ENCODE results near the gene SLC14A1.

DNA sequence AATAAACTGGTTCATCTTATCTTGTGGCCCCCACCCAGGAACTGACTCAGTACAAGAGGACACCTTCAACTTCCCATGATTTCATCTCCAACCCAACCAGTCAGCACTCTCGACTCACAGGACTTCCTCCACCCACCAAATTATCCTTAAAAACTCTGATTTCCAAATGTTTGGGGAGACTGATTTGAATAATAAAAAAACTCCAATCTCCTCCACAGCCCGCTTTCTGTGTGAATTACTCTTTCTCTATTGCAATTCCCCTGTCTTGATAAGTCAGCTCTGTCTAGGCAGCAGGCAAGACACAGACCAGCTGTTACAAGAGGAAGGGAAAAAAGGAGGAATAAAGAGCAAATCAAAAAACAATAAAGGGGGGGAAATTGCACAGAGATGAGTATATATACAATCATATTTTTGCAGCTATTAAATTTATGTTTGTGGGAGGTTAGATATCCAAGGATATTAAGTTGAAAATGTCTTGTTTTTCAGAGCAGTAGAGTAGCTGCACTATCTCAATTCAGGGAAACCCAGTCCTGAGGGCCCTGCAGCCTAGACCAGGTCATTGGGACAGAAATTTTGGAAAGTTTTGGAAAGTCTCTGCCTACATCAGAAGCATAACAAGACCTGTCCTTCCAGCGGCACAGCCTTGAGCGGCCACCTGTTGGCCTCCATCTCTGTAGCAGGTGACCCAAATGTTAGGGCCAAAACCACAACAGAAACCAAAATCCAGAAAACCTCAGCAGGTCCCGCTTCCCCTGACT, 68.7 kb downstream of the SLC14A1 start:
- TF ChIP-seq, protein P1, sequence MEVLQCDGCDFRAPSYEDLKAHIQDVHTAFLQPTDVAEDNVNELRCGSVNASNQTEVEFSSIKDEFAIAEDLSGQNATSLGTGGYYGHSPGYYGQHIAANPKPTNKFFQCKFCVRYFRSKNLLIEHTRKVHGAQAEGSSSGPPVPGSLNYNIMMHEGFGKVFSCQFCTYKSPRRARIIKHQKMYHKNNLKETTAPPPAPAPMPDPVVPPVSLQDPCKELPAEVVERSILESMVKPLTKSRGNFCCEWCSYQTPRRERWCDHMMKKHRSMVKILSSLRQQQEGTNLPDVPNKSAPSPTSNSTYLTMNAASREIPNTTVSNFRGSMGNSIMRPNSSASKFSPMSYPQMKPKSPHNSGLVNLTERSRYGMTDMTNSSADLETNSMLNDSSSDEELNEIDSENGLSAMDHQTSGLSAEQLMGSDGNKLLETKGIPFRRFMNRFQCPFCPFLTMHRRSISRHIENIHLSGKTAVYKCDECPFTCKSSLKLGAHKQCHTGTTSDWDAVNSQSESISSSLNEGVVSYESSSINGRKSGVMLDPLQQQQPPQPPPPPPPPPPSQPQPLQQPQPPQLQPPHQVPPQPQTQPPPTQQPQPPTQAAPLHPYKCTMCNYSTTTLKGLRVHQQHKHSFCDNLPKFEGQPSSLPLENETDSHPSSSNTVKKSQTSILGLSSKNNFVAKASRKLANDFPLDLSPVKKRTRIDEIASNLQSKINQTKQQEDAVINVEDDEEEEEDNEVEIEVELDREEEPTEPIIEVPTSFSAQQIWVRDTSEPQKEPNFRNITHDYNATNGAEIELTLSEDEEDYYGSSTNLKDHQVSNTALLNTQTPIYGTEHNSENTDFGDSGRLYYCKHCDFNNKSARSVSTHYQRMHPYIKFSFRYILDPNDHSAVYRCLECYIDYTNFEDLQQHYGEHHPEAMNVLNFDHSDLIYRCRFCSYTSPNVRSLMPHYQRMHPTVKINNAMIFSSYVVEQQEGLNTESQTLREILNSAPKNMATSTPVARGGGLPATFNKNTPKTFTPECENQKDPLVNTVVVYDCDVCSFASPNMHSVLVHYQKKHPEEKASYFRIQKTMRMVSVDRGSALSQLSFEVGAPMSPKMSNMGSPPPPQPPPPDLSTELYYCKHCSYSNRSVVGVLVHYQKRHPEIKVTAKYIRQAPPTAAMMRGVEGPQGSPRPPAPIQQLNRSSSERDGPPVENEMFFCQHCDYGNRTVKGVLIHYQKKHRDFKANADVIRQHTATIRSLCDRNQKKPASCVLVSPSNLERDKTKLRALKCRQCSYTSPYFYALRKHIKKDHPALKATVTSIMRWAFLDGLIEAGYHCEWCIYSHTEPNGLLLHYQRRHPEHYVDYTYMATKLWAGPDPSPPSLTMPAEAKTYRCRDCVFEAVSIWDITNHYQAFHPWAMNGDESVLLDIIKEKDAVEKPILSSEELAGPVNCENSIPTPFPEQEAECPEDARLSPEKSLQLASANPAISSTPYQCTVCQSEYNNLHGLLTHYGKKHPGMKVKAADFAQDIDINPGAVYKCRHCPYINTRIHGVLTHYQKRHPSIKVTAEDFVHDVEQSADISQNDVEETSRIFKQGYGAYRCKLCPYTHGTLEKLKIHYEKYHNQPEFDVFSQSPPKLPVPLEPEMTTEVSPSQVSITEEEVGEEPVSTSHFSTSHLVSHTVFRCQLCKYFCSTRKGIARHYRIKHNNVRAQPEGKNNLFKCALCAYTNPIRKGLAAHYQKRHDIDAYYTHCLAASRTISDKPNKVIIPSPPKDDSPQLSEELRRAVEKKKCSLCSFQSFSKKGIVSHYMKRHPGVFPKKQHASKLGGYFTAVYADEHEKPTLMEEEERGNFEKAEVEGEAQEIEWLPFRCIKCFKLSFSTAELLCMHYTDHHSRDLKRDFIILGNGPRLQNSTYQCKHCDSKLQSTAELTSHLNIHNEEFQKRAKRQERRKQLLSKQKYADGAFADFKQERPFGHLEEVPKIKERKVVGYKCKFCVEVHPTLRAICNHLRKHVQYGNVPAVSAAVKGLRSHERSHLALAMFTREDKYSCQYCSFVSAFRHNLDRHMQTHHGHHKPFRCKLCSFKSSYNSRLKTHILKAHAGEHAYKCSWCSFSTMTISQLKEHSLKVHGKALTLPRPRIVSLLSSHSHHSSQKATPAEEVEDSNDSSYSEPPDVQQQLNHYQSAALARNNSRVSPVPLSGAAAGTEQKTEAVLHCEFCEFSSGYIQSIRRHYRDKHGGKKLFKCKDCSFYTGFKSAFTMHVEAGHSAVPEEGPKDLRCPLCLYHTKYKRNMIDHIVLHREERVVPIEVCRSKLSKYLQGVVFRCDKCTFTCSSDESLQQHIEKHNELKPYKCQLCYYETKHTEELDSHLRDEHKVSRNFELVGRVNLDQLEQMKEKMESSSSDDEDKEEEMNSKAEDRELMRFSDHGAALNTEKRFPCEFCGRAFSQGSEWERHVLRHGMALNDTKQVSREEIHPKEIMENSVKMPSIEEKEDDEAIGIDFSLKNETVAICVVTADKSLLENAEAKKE (CRISPR knock-in tag; IDR thresholded peaks at IDR 0.05) = no peak
- TF ChIP-seq, protein P2, sequence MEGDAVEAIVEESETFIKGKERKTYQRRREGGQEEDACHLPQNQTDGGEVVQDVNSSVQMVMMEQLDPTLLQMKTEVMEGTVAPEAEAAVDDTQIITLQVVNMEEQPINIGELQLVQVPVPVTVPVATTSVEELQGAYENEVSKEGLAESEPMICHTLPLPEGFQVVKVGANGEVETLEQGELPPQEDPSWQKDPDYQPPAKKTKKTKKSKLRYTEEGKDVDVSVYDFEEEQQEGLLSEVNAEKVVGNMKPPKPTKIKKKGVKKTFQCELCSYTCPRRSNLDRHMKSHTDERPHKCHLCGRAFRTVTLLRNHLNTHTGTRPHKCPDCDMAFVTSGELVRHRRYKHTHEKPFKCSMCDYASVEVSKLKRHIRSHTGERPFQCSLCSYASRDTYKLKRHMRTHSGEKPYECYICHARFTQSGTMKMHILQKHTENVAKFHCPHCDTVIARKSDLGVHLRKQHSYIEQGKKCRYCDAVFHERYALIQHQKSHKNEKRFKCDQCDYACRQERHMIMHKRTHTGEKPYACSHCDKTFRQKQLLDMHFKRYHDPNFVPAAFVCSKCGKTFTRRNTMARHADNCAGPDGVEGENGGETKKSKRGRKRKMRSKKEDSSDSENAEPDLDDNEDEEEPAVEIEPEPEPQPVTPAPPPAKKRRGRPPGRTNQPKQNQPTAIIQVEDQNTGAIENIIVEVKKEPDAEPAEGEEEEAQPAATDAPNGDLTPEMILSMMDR (conservative IDR thresholded peaks at IDR 0.05; ENCODE audit: low read depth in 2 of 2) = no peak
- TF ChIP-seq REST (IDR thresholded peaks at IDR 0.05; ENCODE audit: unreplicated experiment) (no peak), POLR2AphosphoS5 (IDR thresholded peaks at IDR 0.05; ENCODE audit: low read depth) (no peak)

All from GM23338 (cell line).